ENCODE data around the gene RNU7-1. TPM values are rescaled to one million over a fixed set of nuclear protein-coding genes. Genes with fewer than 3 reads are reported as not detected.

The RNU7-1 gene
- total RNA-seq, 1 experiment from 2014 or later, result not detected

DNA sequence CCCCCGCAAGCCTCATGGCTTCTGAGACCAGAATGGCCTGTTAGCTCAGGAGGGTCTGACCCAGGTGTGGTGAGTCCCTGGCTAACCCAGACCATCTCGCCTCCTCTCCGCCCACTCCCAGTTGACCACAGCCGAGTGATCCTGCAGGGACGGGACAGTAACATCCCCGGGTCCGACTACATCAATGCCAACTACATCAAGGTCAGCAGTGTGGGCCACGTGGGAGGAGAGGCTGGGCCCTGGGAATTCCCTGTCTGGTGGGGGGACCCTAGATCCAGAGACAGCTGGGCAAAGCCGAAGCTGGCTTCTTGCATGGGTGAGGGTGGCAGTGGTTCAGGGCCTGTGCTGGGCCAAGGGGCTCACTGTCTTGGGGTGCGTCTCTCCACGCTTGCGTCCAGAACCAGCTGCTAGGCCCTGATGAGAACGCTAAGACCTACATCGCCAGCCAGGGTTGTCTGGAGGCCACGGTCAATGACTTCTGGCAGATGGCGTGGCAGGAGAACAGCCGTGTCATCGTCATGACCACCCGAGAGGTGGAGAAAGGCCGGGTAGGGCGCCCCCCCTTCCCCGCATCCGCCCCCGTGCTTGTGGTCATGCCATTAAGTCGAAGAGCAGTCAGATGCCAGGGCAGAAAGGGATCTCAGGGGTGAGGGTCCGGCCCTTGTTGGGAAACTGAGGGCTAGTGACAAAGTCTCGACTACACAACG is 12.6 kb downstream of the RNU7-1 start:
- Mint-ChIP-seq H3K27ac (no peak overlapping the region), H3K36me3 (no peaks in the 10 kb centered on the region), H3K27me3 (ENCODE audit: low read depth) (no peaks in the 10 kb centered on the region), H3K4me3 (no peak overlapping the region), H3K9me3 (no peaks in the 10 kb centered on the region), H3K4me1 (peaks cover 31% of the 10 kb centered on the region)
- no peak for DNase-seq (ENCODE audit: low spot score)
- ChIA-PET POLR2A (no interaction called here), CTCF (interaction anchor here (1.0 to 1.8 kb wide), 2 partner anchors 9 to 12 kb away, joined by 3 to 5 read pairs; partner anchors contain the start of genes C12orf57 and RNU7-1)
- TF ChIP-seq OVOL2 (CRISPR knock-in tag; IDR thresholded peaks at IDR 0.05; ENCODE audit: borderline replicate concordance) (no peak), ZNF232 (CRISPR knock-in tag; IDR thresholded peaks at IDR 0.05) (no peak), CREM (CRISPR knock-in tag; IDR thresholded peaks at IDR 0.05) (no peak), SMAD3 (CRISPR knock-in tag; IDR thresholded peaks at IDR 0.05; ENCODE audit: borderline replicate concordance) (no peak), ETV6 (CRISPR knock-in tag; IDR thresholded peaks at IDR 0.05) (no peak), JUN (CRISPR knock-in tag; IDR thresholded peaks at IDR 0.05) (no peak), ELF4 (CRISPR knock-in tag; IDR thresholded peaks at IDR 0.05; ENCODE audit: low read depth) (no peak), TCF7 (CRISPR knock-in tag; IDR thresholded peaks at IDR 0.05; ENCODE audit: low read depth) (no peak), NFATC4 (CRISPR knock-in tag; IDR thresholded peaks at IDR 0.05) (no peak), EMX1 (CRISPR knock-in tag; IDR thresholded peaks at IDR 0.05) (no peak), ZNF396 (CRISPR knock-in tag; IDR thresholded peaks at IDR 0.05; ENCODE audit: borderline replicate concordance) (no peak)
- TF ChIP-seq, protein P1, sequence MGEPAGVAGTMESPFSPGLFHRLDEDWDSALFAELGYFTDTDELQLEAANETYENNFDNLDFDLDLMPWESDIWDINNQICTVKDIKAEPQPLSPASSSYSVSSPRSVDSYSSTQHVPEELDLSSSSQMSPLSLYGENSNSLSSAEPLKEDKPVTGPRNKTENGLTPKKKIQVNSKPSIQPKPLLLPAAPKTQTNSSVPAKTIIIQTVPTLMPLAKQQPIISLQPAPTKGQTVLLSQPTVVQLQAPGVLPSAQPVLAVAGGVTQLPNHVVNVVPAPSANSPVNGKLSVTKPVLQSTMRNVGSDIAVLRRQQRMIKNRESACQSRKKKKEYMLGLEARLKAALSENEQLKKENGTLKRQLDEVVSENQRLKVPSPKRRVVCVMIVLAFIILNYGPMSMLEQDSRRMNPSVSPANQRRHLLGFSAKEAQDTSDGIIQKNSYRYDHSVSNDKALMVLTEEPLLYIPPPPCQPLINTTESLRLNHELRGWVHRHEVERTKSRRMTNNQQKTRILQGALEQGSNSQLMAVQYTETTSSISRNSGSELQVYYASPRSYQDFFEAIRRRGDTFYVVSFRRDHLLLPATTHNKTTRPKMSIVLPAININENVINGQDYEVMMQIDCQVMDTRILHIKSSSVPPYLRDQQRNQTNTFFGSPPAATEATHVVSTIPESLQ (CRISPR knock-in tag; IDR thresholded peaks at IDR 0.05), result no peak
- TF ChIP-seq, protein P2, sequence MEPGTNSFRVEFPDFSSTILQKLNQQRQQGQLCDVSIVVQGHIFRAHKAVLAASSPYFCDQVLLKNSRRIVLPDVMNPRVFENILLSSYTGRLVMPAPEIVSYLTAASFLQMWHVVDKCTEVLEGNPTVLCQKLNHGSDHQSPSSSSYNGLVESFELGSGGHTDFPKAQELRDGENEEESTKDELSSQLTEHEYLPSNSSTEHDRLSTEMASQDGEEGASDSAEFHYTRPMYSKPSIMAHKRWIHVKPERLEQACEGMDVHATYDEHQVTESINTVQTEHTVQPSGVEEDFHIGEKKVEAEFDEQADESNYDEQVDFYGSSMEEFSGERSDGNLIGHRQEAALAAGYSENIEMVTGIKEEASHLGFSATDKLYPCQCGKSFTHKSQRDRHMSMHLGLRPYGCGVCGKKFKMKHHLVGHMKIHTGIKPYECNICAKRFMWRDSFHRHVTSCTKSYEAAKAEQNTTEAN (CRISPR knock-in tag; IDR thresholded peaks at IDR 0.05), result no peak
- TF ChIP-seq, protein P3, sequence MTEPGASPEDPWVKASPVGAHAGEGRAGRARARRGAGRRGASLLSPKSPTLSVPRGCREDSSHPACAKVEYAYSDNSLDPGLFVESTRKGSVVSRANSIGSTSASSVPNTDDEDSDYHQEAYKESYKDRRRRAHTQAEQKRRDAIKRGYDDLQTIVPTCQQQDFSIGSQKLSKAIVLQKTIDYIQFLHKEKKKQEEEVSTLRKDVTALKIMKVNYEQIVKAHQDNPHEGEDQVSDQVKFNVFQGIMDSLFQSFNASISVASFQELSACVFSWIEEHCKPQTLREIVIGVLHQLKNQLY (CRISPR knock-in tag; IDR thresholded peaks at IDR 0.05), result no peak
- TF ChIP-seq, protein P4, sequence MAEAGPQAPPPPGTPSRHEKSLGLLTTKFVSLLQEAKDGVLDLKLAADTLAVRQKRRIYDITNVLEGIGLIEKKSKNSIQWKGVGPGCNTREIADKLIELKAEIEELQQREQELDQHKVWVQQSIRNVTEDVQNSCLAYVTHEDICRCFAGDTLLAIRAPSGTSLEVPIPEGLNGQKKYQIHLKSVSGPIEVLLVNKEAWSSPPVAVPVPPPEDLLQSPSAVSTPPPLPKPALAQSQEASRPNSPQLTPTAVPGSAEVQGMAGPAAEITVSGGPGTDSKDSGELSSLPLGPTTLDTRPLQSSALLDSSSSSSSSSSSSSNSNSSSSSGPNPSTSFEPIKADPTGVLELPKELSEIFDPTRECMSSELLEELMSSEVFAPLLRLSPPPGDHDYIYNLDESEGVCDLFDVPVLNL (CRISPR knock-in tag; IDR thresholded peaks at IDR 0.05; ENCODE audit: borderline replicate concordance, low read depth), result no peak
- TF ChIP-seq, protein P5, sequence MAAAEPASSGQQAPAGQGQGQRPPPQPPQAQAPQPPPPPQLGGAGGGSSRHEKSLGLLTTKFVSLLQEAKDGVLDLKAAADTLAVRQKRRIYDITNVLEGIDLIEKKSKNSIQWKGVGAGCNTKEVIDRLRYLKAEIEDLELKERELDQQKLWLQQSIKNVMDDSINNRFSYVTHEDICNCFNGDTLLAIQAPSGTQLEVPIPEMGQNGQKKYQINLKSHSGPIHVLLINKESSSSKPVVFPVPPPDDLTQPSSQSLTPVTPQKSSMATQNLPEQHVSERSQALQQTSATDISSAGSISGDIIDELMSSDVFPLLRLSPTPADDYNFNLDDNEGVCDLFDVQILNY (CRISPR knock-in tag; IDR thresholded peaks at IDR 0.05), result no peak
- no peak for ATAC-seq

DNA sequence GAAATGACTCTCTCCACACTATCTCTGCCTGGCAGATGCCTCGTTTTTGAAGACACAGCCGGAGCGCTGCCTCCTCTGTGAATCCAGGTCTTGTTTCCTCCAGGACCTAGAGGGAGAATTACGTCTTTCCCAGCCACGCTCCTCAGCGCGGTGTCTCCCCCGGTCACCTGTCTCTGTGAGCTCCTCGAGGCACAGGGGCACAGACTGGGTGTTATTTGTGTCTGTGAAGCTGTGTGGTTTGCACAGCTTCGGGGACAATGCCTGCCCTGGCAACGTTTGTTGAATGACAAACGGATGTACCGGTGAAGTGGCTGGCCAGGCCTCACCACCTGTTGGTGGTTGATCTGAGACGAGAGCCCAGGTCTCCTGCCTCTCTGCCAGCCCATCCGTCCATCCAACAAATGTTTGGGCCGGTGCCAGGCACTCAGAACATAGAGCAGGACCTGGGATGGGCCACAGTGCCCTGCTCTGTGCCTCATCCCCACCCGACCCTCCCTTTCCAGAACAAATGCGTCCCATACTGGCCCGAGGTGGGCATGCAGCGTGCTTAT is 13.6 kb downstream of the RNU7-1 start:
- H3K4me1 Mint-ChIP-seq, result peaks cover 41% of the 10 kb centered on the region
- no peaks in the 10 kb centered on the region for H3K36me3 Mint-ChIP-seq
- H3K27ac Mint-ChIP-seq, result peak overlapping the region; percentile 46; the same call in 1 of the 2 replicates
- H3K9me3 Mint-ChIP-seq, result no peaks in the 10 kb centered on the region
- POLR2A ChIA-PET, result interaction anchor here (0.6 to 2.6 kb wide), 3 partner anchors 11 to 235 kb away, joined by 8 to 13 read pairs (median 11); partner anchors contain the start of genes C12orf57 and RNU7-1
- no peak for ATAC-seq
- H3K4me3 Mint-ChIP-seq, result no peak overlapping the region
- H3K27me3 Mint-ChIP-seq (ENCODE audit: low read depth), result no peaks in the 10 kb centered on the region
- CTCF ChIA-PET, result interaction anchor here (1.0 to 9.7 kb wide), 2 partner anchors 12 to 13 kb away, joined by 3 to 296 read pairs; partner anchors contain the start of genes C12orf57 and RNU7-1
- DNase-seq (ENCODE audit: low spot score), result no peak
- TF ChIP-seq TEAD1 (CRISPR knock-in tag; IDR thresholded peaks at IDR 0.05), result no peak
- no peak for TF ChIP-seq ATF1 (CRISPR knock-in tag; IDR thresholded peaks at IDR 0.05)
- TF ChIP-seq, protein P3 (CRISPR knock-in tag; IDR thresholded peaks at IDR 0.05), result no peak
- TF ChIP-seq, protein P6, sequence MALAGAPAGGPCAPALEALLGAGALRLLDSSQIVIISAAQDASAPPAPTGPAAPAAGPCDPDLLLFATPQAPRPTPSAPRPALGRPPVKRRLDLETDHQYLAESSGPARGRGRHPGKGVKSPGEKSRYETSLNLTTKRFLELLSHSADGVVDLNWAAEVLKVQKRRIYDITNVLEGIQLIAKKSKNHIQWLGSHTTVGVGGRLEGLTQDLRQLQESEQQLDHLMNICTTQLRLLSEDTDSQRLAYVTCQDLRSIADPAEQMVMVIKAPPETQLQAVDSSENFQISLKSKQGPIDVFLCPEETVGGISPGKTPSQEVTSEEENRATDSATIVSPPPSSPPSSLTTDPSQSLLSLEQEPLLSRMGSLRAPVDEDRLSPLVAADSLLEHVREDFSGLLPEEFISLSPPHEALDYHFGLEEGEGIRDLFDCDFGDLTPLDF (CRISPR knock-in tag; IDR thresholded peaks at IDR 0.05), result no peak
- TF ChIP-seq, protein P7, sequence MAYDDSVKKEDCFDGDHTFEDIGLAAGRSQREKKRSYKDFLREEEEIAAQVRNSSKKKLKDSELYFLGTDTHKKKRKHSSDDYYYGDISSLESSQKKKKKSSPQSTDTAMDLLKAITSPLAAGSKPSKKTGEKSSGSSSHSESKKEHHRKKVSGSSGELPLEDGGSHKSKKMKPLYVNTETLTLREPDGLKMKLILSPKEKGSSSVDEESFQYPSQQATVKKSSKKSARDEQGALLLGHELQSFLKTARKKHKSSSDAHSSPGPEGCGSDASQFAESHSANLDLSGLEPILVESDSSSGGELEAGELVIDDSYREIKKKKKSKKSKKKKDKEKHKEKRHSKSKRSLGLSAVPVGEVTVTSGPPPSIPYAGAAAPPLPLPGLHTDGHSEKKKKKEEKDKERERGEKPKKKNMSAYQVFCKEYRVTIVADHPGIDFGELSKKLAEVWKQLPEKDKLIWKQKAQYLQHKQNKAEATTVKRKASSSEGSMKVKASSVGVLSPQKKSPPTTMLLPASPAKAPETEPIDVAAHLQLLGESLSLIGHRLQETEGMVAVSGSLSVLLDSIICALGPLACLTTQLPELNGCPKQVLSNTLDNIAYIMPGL (CRISPR knock-in tag; IDR thresholded peaks at IDR 0.05), result no peak
- TF ChIP-seq, protein P4 (CRISPR knock-in tag; IDR thresholded peaks at IDR 0.05; ENCODE audit: borderline replicate concordance, low read depth), result no peak

All from WTC11 (cell line).